ENCODE measurements around the gene TIPIN. TPM values are rescaled to one million over a fixed set of nuclear protein-coding genes. Genes with fewer than 3 reads are reported as not detected.

Gene TIPIN
- total and polyA plus RNA-seq, 8 donors: 2.3 to 13.8 (median 3.1) TPM; not detected in 1

- intact Hi-C loops (cut with DNase I; ENCODE audit: low total_unique reads): no loop called here
- Histone ChIP-seq H3K4me3 (peak within 1 kb of the TSS; percentile 74 to 80 (median 77)), H3K27me3 (no peaks in the 10 kb centered on the region), H3K27ac (peak within 1 kb of the TSS; percentile 84 to 96 (median 92)), H3K4me1 (peaks cover 12 to 44% (median 32%) of the 10 kb centered on the region in 4 donors), H3K36me3 (peaks cover 0 to 3% (median under 1%) of the 10 kb centered on the region in 4 donors), H3K9me3 (no peaks in the 10 kb centered on the region)
- TF ChIP-seq POLR2AphosphoS5 (IDR thresholded peaks at IDR 0.05) (peak in 2 of 3 donors; percentile 8 to 59), CTCF (IDR thresholded peaks at IDR 0.05) (no peak)
- WGBS, 5 donors: 0 to 1% (median 0%) methylated on average over 14 to 91 of the region's 92 CpGs
- peak; percentile 72 to 84 for DNase-seq
Measured at GRCh38 chr15:66293419-66294156, 62.9 kb downstream of the TIPIN start, which contains the start of gene DIS3L. Gene DIS3L (plus strand): TSS chr15:66293568. CDS start chr15:66293597, 29 bp downstream.

GRCh38 chr15:66292571-66293418 lies 63.7 kb downstream of the TIPIN start:
- Histone ChIP-seq H3K4me1 (peaks cover 12 to 46% (median 33%) of the 10 kb centered on the region in 4 donors), H3K36me3 (no peaks in the 10 kb centered on the region), H3K4me3 (peak overlapping the region; percentile 74 to 80 (median 77)), H3K27ac (peak overlapping the region; percentile 84 to 96 (median 92)), H3K27me3 (no peaks in the 10 kb centered on the region), H3K9me3 (no peaks in the 10 kb centered on the region)
- intact Hi-C loops (cut with DNase I; ENCODE audit: low total_unique reads): no loop called here
- TF ChIP-seq POLR2A (IDR thresholded peaks at IDR 0.05): no peak
- WGBS, 5 donors: 7 to 12% (median 7%) methylated on average over 21 to 22 of the region's 22 CpGs
- DNase-seq: peak in 1 of 2 donors; percentile 24

- H3K27me3 ChIP-seq: no peaks in the 10 kb centered on the region
- TF ChIP-seq POLR2A (IDR thresholded peaks at IDR 0.05) (no peak), POLR2AphosphoS5 (IDR thresholded peaks at IDR 0.05) (no peak)
- peaks cover 12 to 49% (median 35%) of the 10 kb centered on the region in 4 donors for H3K4me1 ChIP-seq
- peak overlapping the region in 3 of 4 donors; percentile 74 to 80 (median 79) for H3K4me3 ChIP-seq
- intact Hi-C loops (cut with DNase I; ENCODE audit: low total_unique reads): no loop called here
- no peak for DNase-seq
- H3K27ac ChIP-seq: peak overlapping the region in 2 of 5 donors; percentile 92 to 96
- 66 to 80% (median 71%) methylated on average over 6 of the region's 6 CpGs for WGBS, 5 donors
- H3K36me3 ChIP-seq: no peaks in the 10 kb centered on the region
- H3K9me3 ChIP-seq: no peaks in the 10 kb centered on the region
Measured at GRCh38 chr15:66291816-66292570, 64.5 kb downstream of the TIPIN start.

- intact Hi-C loops (cut with DNase I; ENCODE audit: low total_unique reads): no loop called here
- Histone ChIP-seq H3K27ac (no peak overlapping the region), H3K27me3 (no peaks in the 10 kb centered on the region), H3K36me3 (no peaks in the 10 kb centered on the region), H3K4me1 (peaks cover 12 to 41% (median 30%) of the 10 kb centered on the region in 4 donors), H3K9me3 (no peaks in the 10 kb centered on the region), H3K4me3 (no peak overlapping the region)
- DNase-seq: no peak
- TF ChIP-seq POLR2A (IDR thresholded peaks at IDR 0.05) (no peak), EP300 (IDR thresholded peaks at IDR 0.05) (no peak), CTCF (IDR thresholded peaks at IDR 0.05) (no peak), POLR2AphosphoS5 (IDR thresholded peaks at IDR 0.05) (no peak)
Measured at GRCh38 chr15:66290518-66290917, 66.0 kb downstream of the TIPIN start.

- WGBS, 5 donors: 87 to 100% (median 97%) methylated on average over 2 to 3 of the region's 3 CpGs
- Histone ChIP-seq H3K27me3 (no peaks in the 10 kb centered on the region), H3K4me3 (no peak overlapping the region), H3K36me3 (no peaks in the 10 kb centered on the region), H3K9me3 (no peaks in the 10 kb centered on the region), H3K4me1 (peaks cover 11 to 36% (median 27%) of the 10 kb centered on the region in 4 donors), H3K27ac (no peak overlapping the region)
- no peak for TF ChIP-seq POLR2AphosphoS5 (IDR thresholded peaks at IDR 0.05)
- TF ChIP-seq POLR2A (IDR thresholded peaks at IDR 0.05): no peak
- TF ChIP-seq CTCF (IDR thresholded peaks at IDR 0.05): no peak
- intact Hi-C loops (cut with DNase I; ENCODE audit: low total_unique reads): no loop called here
- DNase-seq: no peak
Measured at GRCh38 chr15:66290007-66290406, 66.5 kb downstream of the TIPIN start.
